PC-3 (cell line): ENCODE results near the gene KIAA1549.

Source experiments
- CTCF ChIP-seq: fragments of 300-600 bp; sonication (generic); conservative IDR thresholded peaks from 2 replicates; pipeline ENCODE4 v1.5.1; 2017; ENCODE audit warnings: antibody characterized with exemption, low read depth, mild to moderate bottlenecking, low read length
- EZH2 ChIP-seq: fragments of 300-600 bp; sonication (generic); IDR thresholded peaks from one replicate; pipeline ENCODE4 v1.6.1; 2017; ENCODE audit warnings: antibody characterized with exemption, mild to moderate bottlenecking, low read length; ENCODE audit not compliant: unreplicated experiment
- EZH2phosphoT487 ChIP-seq: fragments of 300-600 bp; sonication (generic); IDR thresholded peaks from 2 replicates; pipeline ENCODE4 v1.6.1; 2018; ENCODE audit warnings: mild to moderate bottlenecking, antibody characterized with exemption, low read length, borderline replicate concordance

- TF ChIP-seq EZH2phosphoT487 (no peak), CTCF (no peak), EZH2 (no peak)
Observed at GRCh38 chr7:138853448-138853847, 127.7 kb downstream of the KIAA1549 start.
